ENCODE measurements around the gene ASNSD1. TPM values are rescaled to one million over a fixed set of nuclear protein-coding genes. Genes with fewer than 3 reads are reported as not detected.

ASNSD1 gene
- total and polyA plus RNA-seq, 2 donors (not counting 1 experiment from before 2014, with no cell fraction given), result 13.0 to 29.8 TPM

DNA sequence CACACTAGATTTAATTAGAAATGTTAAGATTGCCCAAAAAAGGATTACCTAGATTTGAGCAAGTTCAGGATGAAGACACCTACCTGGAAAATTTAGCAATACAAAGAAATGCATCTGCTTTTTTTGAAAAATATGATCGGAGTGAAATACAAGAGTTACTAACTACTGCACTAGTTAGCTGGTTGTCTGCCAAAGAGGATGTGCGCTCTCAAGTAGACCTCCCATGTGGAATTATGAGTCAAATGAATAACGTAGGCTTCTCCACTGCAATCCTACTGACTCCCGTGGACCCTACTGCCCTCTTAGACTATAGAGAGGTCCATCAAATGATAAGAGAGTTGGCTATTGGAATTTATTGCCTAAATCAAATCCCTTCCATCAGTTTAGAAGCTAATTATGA is 15.2 kb downstream of the ASNSD1 start:
- peaks cover 0 to 2% of the 10 kb centered on the region in 2 experiments for H3K36me3 ChIP-seq (replicated peaks in 1 of 2; ENCODE audit: control extremely low read depth in 1 of 2, control insufficient read depth in 1 of 2, extremely low read depth in 1 of 2, insufficient read depth in 2 of 2, low read length in 1 of 2)
- no peak for ATAC-seq (ENCODE audit: low read depth)
- Mint-ChIP-seq H3K4me1 (peaks cover 56% of the 10 kb centered on the region), H3K4me3 (no peak overlapping the region), H3K9me3 (ENCODE audit: insufficient read depth) (peaks cover 2% of the 10 kb centered on the region), H3K27ac (no peak overlapping the region), H3K27me3 (no peaks in the 10 kb centered on the region)
- H3K27ac ChIP-seq (ENCODE audit: low read length in 2 of 2), result no peak overlapping the region
- intact Hi-C loops (cut with micrococcal nuclease), result loop anchor here (10.0 kb wide), 2 partner anchors 508 to 1998 kb away; partner anchors contain the start of gene NABP1
- H3K4me1 ChIP-seq (ENCODE audit: control insufficient read depth in 2 of 2, insufficient read depth in 2 of 2, low read length in 2 of 2), result peaks cover 36 to 41% of the 10 kb centered on the region in 2 donors
- no peaks in the 10 kb centered on the region for H3K27me3 ChIP-seq (replicated peaks in 1 of 4; ENCODE audit: control extremely low read depth in 1 of 4, control insufficient read depth in 3 of 4, insufficient read depth in 4 of 4, low read length in 3 of 4)
- H3K4me2 ChIP-seq (replicated peaks; ENCODE audit: low read depth, low read length, poor library complexity, severe bottlenecking), result no peak overlapping the region
- H3K4me3 ChIP-seq (ENCODE audit: control extremely low read depth in 1 of 5, extremely low read depth in 1 of 5, insufficient read depth in 1 of 5, low read depth in 2 of 5, low read length in 4 of 5), result no peak overlapping the region
- no peak overlapping the region for H2AFZ ChIP-seq (ENCODE audit: insufficient read depth, low read depth, low read length, poor library complexity, severe bottlenecking)
- TF ChIP-seq, protein P1, sequence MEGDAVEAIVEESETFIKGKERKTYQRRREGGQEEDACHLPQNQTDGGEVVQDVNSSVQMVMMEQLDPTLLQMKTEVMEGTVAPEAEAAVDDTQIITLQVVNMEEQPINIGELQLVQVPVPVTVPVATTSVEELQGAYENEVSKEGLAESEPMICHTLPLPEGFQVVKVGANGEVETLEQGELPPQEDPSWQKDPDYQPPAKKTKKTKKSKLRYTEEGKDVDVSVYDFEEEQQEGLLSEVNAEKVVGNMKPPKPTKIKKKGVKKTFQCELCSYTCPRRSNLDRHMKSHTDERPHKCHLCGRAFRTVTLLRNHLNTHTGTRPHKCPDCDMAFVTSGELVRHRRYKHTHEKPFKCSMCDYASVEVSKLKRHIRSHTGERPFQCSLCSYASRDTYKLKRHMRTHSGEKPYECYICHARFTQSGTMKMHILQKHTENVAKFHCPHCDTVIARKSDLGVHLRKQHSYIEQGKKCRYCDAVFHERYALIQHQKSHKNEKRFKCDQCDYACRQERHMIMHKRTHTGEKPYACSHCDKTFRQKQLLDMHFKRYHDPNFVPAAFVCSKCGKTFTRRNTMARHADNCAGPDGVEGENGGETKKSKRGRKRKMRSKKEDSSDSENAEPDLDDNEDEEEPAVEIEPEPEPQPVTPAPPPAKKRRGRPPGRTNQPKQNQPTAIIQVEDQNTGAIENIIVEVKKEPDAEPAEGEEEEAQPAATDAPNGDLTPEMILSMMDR (IDR thresholded peaks at IDR 0.05), result no peak
- no peak for TF ChIP-seq EZH2 (IDR thresholded peaks at IDR 0.05; ENCODE audit: borderline replicate concordance, insufficient read depth, low read depth, low read length, poor library complexity, severe bottlenecking)
- H3K9ac ChIP-seq (ENCODE audit: low read length), result no peak overlapping the region
- CTCF ChIA-PET, result interaction anchor here (0.7 to 6.5 kb wide), 7 partner anchors 16 to 468 kb away, joined by 3 to 86 read pairs (median 28); partner anchors contain the start of genes ASNSD1 and OSGEPL1
- POLR2A ChIA-PET, result no interaction called here
- H4K20me1 ChIP-seq (ENCODE audit: control insufficient read depth, insufficient read depth, low read length, poor library complexity, severe bottlenecking), result no peaks in the 10 kb centered on the region
- no peak for DNase-seq
- peaks cover 58% of the 10 kb centered on the region for H3K79me2 ChIP-seq (ENCODE audit: control insufficient read depth, insufficient read depth, low read length)
- peaks cover 0 to 2% (median 0%) of the 10 kb centered on the region in 3 donors for H3K9me3 ChIP-seq (ENCODE audit: control extremely low read depth in 1 of 3, control insufficient read depth in 2 of 3, insufficient read depth in 1 of 3, low read length in 2 of 3)
- WGBS (ENCODE audit: insufficient coverage), result 100% methylated on average over 2 of the region's 4 CpGs

DNA sequence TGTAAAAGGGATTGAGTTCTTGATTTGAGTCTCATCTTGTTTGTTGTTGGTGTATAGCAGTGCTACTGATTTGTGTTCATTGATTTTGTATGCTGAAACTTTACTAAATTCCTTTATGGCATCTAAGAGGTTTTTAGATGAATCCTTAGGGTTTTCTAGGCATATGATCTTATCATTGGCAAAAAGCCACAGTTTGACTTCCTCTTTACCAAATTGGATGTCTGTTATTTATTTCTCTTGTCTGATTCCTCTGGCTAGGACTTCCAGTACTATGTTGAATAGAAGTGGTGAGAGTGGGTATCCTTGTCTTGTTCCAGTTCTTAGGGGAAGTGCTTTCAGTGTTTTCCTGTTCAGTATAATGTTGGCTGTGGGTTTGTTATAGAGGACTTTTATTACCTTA is 18.0 kb downstream of the ASNSD1 start:
- intact Hi-C loops (cut with micrococcal nuclease), result loop anchor here (10.0 kb wide), 2 partner anchors 506 to 1996 kb away; partner anchors contain the start of gene NABP1
- H2AFZ ChIP-seq (ENCODE audit: insufficient read depth, low read depth, low read length, poor library complexity, severe bottlenecking), result no peak overlapping the region
- Mint-ChIP-seq H3K27me3 (no peaks in the 10 kb centered on the region), H3K9me3 (ENCODE audit: insufficient read depth) (peaks cover 2% of the 10 kb centered on the region), H3K27ac (peak overlapping the region; percentile 60), H3K4me1 (peaks cover 53% of the 10 kb centered on the region), H3K4me3 (peak overlapping the region; percentile 44)
- CTCF ChIA-PET, result interaction anchor here (1.1 to 2.1 kb wide), 4 partner anchors 18 to 84 kb away, joined by 5 to 14 read pairs (median 6); partner anchors contain the start of gene OSGEPL1
- peaks cover 0 to 2% (median 0%) of the 10 kb centered on the region in 3 donors for H3K9me3 ChIP-seq (ENCODE audit: control extremely low read depth in 1 of 3, control insufficient read depth in 2 of 3, insufficient read depth in 1 of 3, low read length in 2 of 3)
- DNase-seq (no peak), ATAC-seq (ENCODE audit: low read depth) (no peak)
- H3K27me3 ChIP-seq (replicated peaks in 1 of 4; ENCODE audit: control extremely low read depth in 1 of 4, control insufficient read depth in 3 of 4, insufficient read depth in 4 of 4, low read length in 3 of 4), result no peaks in the 10 kb centered on the region
- peak overlapping the region; percentile 39 for H3K4me2 ChIP-seq (replicated peaks; ENCODE audit: low read depth, low read length, poor library complexity, severe bottlenecking)
- H3K4me3 ChIP-seq (ENCODE audit: control extremely low read depth in 1 of 5, extremely low read depth in 1 of 5, insufficient read depth in 1 of 5, low read depth in 2 of 5, low read length in 4 of 5), result no peak overlapping the region
- POLR2A ChIA-PET, result no interaction called here
- TF ChIP-seq, protein P1 (IDR thresholded peaks at IDR 0.05), result no peak
- peaks cover 83% of the 10 kb centered on the region for H3K79me2 ChIP-seq (ENCODE audit: control insufficient read depth, insufficient read depth, low read length)
- no peaks in the 10 kb centered on the region for H4K20me1 ChIP-seq (ENCODE audit: control insufficient read depth, insufficient read depth, low read length, poor library complexity, severe bottlenecking)
- peak overlapping the region in 1 of 2 donors; percentile 66 for H3K27ac ChIP-seq (ENCODE audit: low read length in 2 of 2)
- no peak overlapping the region for H3K9ac ChIP-seq (ENCODE audit: low read length)
- H3K36me3 ChIP-seq (replicated peaks in 1 of 2; ENCODE audit: control extremely low read depth in 1 of 2, control insufficient read depth in 1 of 2, extremely low read depth in 1 of 2, insufficient read depth in 2 of 2, low read length in 1 of 2), result no peaks in the 10 kb centered on the region
- peaks cover 33 to 41% of the 10 kb centered on the region in 2 donors for H3K4me1 ChIP-seq (ENCODE audit: control insufficient read depth in 2 of 2, insufficient read depth in 2 of 2, low read length in 2 of 2)

Measured in B cell (primary cell).